ENCODE measurements around the gene HOXD10. TPM values are rescaled to one million over a fixed set of nuclear protein-coding genes. Genes with fewer than 3 reads are reported as not detected.

HOXD10 gene
- total RNA-seq, 1 donor from 2014 or later, result 14.3 TPM

GRCh38 chr2:176167398-176167797 is 50.8 kb downstream of the HOXD10 start:
- TF ChIP-seq, protein P1, sequence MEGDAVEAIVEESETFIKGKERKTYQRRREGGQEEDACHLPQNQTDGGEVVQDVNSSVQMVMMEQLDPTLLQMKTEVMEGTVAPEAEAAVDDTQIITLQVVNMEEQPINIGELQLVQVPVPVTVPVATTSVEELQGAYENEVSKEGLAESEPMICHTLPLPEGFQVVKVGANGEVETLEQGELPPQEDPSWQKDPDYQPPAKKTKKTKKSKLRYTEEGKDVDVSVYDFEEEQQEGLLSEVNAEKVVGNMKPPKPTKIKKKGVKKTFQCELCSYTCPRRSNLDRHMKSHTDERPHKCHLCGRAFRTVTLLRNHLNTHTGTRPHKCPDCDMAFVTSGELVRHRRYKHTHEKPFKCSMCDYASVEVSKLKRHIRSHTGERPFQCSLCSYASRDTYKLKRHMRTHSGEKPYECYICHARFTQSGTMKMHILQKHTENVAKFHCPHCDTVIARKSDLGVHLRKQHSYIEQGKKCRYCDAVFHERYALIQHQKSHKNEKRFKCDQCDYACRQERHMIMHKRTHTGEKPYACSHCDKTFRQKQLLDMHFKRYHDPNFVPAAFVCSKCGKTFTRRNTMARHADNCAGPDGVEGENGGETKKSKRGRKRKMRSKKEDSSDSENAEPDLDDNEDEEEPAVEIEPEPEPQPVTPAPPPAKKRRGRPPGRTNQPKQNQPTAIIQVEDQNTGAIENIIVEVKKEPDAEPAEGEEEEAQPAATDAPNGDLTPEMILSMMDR (conservative IDR thresholded peaks at IDR 0.05; ENCODE audit: low read depth, low read length), result no peak
- H3K4me3 ChIP-seq (ENCODE audit: low read depth, low read length), result no peak overlapping the region
- no peak for DNase-seq (ENCODE audit: low read depth)

GRCh38 chr2:176169181-176169580 is 52.6 kb downstream of the HOXD10 start:
- TF ChIP-seq, protein P1 (conservative IDR thresholded peaks at IDR 0.05; ENCODE audit: low read depth, low read length), result no peak
- H3K4me3 ChIP-seq (ENCODE audit: low read depth, low read length), result no peak overlapping the region
- no peak for DNase-seq (ENCODE audit: low read depth)

Other genes starting within 250 kb of the HOXD10 start
- gene LNPK, start 114.5 kb upstream of the HOXD10 start, total RNA-seq, result 21.0 and 22.5 TPM in 2 replicates
- gene EVX2, start 32.8 kb upstream of the HOXD10 start, total RNA-seq, result not detected in 2 replicates
- gene HOXD13, start 24.1 kb upstream of the HOXD10 start, total RNA-seq, result not detected in 2 replicates
- not detected in 2 replicates for gene HOXD12, start 17.0 kb upstream of the HOXD10 start, total RNA-seq
- 17.5 and 25.1 TPM in 2 replicates for gene HOXD11, start 9.5 kb upstream of the HOXD10 start, total RNA-seq
- gene HOXD9, start 5.9 kb downstream of the HOXD10 start, total RNA-seq, result 9.8 and 11.5 TPM in 2 replicates
- gene HOXD8, start 12.9 kb downstream of the HOXD10 start, total RNA-seq, result 18.0 and 26.5 TPM in 2 replicates
- gene HOXD4, start 34.8 kb downstream of the HOXD10 start, total RNA-seq, result 26.0 and 28.0 TPM in 2 replicates
- gene HOXD3, start 40.5 kb downstream of the HOXD10 start, total RNA-seq, result 8.2 and 9.4 TPM in 2 replicates
- gene HOXD1, start 71.9 kb downstream of the HOXD10 start, total RNA-seq, result 9.3 and 10.2 TPM in 2 replicates
- 52.2 and 61.1 TPM in 2 replicates for gene MTX2, start 152.7 kb downstream of the HOXD10 start, total RNA-seq

All from epithelial cell of proximal tubule (primary cell).